Loucy (cell line): Measurements from ENCODE around the gene NOS2.
A peak's percentile ranks its signal among the peaks of the same experiment; 100 is the strongest.

ENCODE experiments used
- H2AFZ ChIP-seq: fragments of 200-600 bp; sonication (generic); 2 replicates; pipeline ENCODE4 v1.6.0; 2016; ENCODE audit warnings: antibody characterized with exemption, mild to moderate bottlenecking, low read length, moderate library complexity
- H3F3A ChIP-seq: fragments of 200-600 bp; 2 replicates; pipeline ENCODE4 v1.6.0; 2016; ENCODE audit warnings: antibody characterized with exemption, low read depth, mild to moderate bottlenecking
- H3K27me3 ChIP-seq: fragments of 200-600 bp; sonication (generic); 2 replicates; pipeline ENCODE4 v1.6.1; 2014; ENCODE audit warnings: low read length, mild to moderate bottlenecking; ENCODE audit not compliant: insufficient read depth, poor library complexity, severe bottlenecking
- H3K36me3 ChIP-seq: fragments of 200-600 bp; sonication (generic); 2 replicates; pipeline ENCODE4 v1.6.1; 2016; ENCODE audit warnings: low read length; ENCODE audit not compliant: insufficient read depth
- H3K4me1 ChIP-seq: fragments of 200-600 bp; sonication (generic); 2 replicates; pipeline ENCODE4 v1.5.1; 2014; ENCODE audit warnings: low read length, mild to moderate bottlenecking; ENCODE audit not compliant: insufficient read depth, poor library complexity, severe bottlenecking
- H3K4me2 ChIP-seq: fragments of 200-600 bp; sonication (generic); 2 replicates; pipeline ENCODE4 v1.6.0; 2014; ENCODE audit warnings: antibody characterized with exemption, low read length, low read depth, mild to moderate bottlenecking; ENCODE audit not compliant: poor library complexity, severe bottlenecking
- H3K4me3 ChIP-seq: fragments of 200-600 bp; sonication (generic); 2 replicates; pipeline ENCODE4 v1.5.1; 2014; ENCODE audit warnings: low read length, mild to moderate bottlenecking, mixed read lengths; ENCODE audit not compliant: poor library complexity, severe bottlenecking
- H3K79me2 ChIP-seq: fragments of 200-600 bp; sonication (generic); 2 replicates; pipeline ENCODE4 v1.6.1; 2014; ENCODE audit warnings: low read length; ENCODE audit not compliant: insufficient read depth
- H3K9ac ChIP-seq: fragments of 200-600 bp; sonication (generic); 2 replicates; pipeline ENCODE4 v1.6.0; 2014; ENCODE audit warnings: mild to moderate bottlenecking, low read depth, low read length, moderate library complexity; ENCODE audit not compliant: poor library complexity, severe bottlenecking
- H3K9me2 ChIP-seq: fragments of 200-600 bp; sonication (generic); replicated peaks from 2 replicates; pipeline ENCODE4 v1.6.1; 2016; ENCODE audit warnings: low read depth, low read length, mixed read lengths
- H3K9me3 ChIP-seq: fragments of 200-600 bp; sonication (generic); 2 replicates; pipeline ENCODE4 v1.6.1; 2014; ENCODE audit warnings: mild to moderate bottlenecking, antibody characterized with exemption, low read length, low read depth; ENCODE audit not compliant: insufficient read depth
- H4K20me1 ChIP-seq: fragments of 200-600 bp; sonication (generic); 2 replicates; pipeline ENCODE4 v1.6.0; 2014; ENCODE audit warnings: antibody characterized with exemption, low read length, mild to moderate bottlenecking; ENCODE audit not compliant: insufficient read depth, poor library complexity, severe bottlenecking
- EZH2phosphoT487 ChIP-seq: fragments of 200-600 bp; IDR thresholded peaks from 2 replicates; pipeline ENCODE4 v1.6.1; 2018; ENCODE audit warnings: antibody characterized with exemption, mild to moderate bottlenecking, moderate library complexity, borderline replicate concordance
- TF ChIP-seq, protein P1 (sequence below): fragments of 200-600 bp; sonication (generic); conservative IDR thresholded peaks from 2 replicates; pipeline ENCODE4 v1.5.1; 2014; ENCODE audit warnings: mild to moderate bottlenecking, antibody characterized with exemption, low read length

Gene NOS2

DNA sequence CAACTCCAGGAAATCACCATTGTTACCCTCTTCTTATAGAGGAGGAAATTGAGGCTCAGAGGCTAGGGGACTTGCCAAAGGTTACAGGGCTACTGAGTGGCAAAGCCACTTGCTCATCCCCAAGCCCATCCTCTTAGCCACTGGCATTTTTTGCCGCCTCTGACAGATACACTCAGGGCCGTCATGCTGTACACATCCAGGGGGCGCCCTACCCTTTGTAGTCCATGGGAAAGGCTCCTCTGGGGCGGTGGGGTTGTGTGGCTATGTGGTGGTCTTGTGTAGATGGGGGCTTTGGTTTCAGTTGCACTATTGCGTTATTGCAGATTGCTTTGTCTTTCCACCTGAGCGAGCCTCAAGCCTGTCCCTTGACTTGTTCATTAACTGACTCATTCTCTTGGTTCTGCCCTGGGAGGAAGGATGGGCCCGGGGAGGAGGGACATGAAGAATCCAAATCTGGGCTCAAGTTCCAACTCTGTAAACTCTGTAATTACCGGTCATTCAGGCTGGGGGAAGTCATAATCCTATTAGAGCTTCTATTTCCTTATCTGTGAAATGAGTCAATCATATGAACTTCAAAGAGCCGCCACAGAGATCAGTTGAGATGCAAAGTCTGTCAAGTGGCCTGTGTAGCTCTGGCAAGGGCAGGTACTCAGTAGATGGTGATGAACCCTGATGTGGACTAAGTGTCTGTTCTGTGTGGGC is 2.8 kb downstream of the NOS2 start:
- H3K36me3 ChIP-seq = no peaks in the 10 kb centered on the region
- TF ChIP-seq, protein P1, sequence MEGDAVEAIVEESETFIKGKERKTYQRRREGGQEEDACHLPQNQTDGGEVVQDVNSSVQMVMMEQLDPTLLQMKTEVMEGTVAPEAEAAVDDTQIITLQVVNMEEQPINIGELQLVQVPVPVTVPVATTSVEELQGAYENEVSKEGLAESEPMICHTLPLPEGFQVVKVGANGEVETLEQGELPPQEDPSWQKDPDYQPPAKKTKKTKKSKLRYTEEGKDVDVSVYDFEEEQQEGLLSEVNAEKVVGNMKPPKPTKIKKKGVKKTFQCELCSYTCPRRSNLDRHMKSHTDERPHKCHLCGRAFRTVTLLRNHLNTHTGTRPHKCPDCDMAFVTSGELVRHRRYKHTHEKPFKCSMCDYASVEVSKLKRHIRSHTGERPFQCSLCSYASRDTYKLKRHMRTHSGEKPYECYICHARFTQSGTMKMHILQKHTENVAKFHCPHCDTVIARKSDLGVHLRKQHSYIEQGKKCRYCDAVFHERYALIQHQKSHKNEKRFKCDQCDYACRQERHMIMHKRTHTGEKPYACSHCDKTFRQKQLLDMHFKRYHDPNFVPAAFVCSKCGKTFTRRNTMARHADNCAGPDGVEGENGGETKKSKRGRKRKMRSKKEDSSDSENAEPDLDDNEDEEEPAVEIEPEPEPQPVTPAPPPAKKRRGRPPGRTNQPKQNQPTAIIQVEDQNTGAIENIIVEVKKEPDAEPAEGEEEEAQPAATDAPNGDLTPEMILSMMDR = peak; percentile 29; the same call in 1 of the 2 replicates
- TF ChIP-seq EZH2phosphoT487 = no peak
- no peaks in the 10 kb centered on the region for H3F3A ChIP-seq
- no peak overlapping the region for H3K4me3 ChIP-seq
- H3K4me1 ChIP-seq = no peaks in the 10 kb centered on the region
- H3K27me3 ChIP-seq = no peaks in the 10 kb centered on the region
- H2AFZ ChIP-seq = no peak overlapping the region
- H3K4me2 ChIP-seq = no peak overlapping the region
- H3K9ac ChIP-seq = no peak overlapping the region
- no peaks in the 10 kb centered on the region for H3K9me2 ChIP-seq
- H3K79me2 ChIP-seq = no peaks in the 10 kb centered on the region
- no peaks in the 10 kb centered on the region for H4K20me1 ChIP-seq
- no peaks in the 10 kb centered on the region for H3K9me3 ChIP-seq

DNA sequence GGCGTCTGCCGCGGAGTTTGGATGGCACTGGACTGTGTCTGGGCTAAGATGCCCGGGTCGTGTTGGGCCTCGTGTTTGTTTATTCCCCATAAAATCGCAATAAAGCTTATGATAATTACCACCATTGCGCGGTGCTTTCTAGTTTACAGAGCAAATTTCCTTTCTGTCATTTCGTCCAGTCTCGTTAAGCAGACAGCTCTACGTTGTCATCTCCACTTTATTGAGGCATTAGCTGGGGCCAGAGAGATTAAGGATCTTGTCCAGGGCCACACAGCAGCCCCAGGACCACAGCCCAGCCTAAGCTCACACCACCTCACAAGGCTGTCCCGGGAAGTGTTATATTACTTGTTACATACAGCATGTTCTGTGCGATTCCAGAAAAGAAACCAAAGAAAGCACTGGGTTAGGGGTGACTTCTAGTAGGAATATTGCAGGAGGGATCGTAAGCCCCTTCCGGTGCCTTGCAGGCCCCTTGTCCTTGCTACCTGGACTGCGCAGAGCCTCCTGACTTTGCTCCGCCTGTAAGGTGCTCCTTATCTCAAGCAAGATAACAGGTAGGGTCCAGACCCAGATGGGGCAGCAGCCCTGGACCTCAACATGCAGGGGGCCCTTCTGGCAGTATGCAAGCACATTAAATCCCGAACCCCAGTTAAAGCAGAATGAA is 6.3 kb downstream of the NOS2 start:
- Histone ChIP-seq H4K20me1 (no peaks in the 10 kb centered on the region), H2AFZ (no peak overlapping the region), H3K4me1 (no peaks in the 10 kb centered on the region), H3K36me3 (no peaks in the 10 kb centered on the region), H3K79me2 (no peaks in the 10 kb centered on the region), H3K9me2 (no peaks in the 10 kb centered on the region), H3K27me3 (no peaks in the 10 kb centered on the region), H3K9ac (no peak overlapping the region), H3K4me3 (no peak overlapping the region), H3K4me2 (no peak overlapping the region), H3F3A (no peaks in the 10 kb centered on the region), H3K9me3 (no peaks in the 10 kb centered on the region)
- TF ChIP-seq EZH2phosphoT487 = no peak
- TF ChIP-seq, protein P1 = no peak

GRCh38 chr17:27793168-27793905 is 7.0 kb downstream of the NOS2 start:
- Histone ChIP-seq H3K4me2 (no peak overlapping the region), H2AFZ (no peak overlapping the region), H3K9me2 (no peaks in the 10 kb centered on the region), H3K27me3 (no peaks in the 10 kb centered on the region), H4K20me1 (no peaks in the 10 kb centered on the region), H3K4me1 (no peaks in the 10 kb centered on the region), H3F3A (no peaks in the 10 kb centered on the region), H3K36me3 (no peaks in the 10 kb centered on the region), H3K9ac (no peak overlapping the region), H3K9me3 (no peaks in the 10 kb centered on the region), H3K79me2 (no peaks in the 10 kb centered on the region), H3K4me3 (no peak overlapping the region)
- TF ChIP-seq, protein P1 = no peak
- no peak for TF ChIP-seq EZH2phosphoT487
